ENCODE data around the gene MDC1.

GRCh38 chr6:30689022-30689865 lies 27.8 kb downstream of the MDC1 start:
- TF ChIP-seq CTCF (IDR thresholded peaks at IDR 0.05): no peak
- no peak for TF ChIP-seq USF1 (CRISPR knock-in tag; IDR thresholded peaks at IDR 0.05)
- TF ChIP-seq MAX (CRISPR knock-in tag; IDR thresholded peaks at IDR 0.05): no peak
- no peak for TF ChIP-seq RELA (CRISPR knock-in tag; IDR thresholded peaks at IDR 0.05; ENCODE audit: borderline replicate concordance)
- TF ChIP-seq PRDM15 (CRISPR knock-in tag; IDR thresholded peaks at IDR 0.05): no peak
- no peak for TF ChIP-seq ATF1 (CRISPR knock-in tag; IDR thresholded peaks at IDR 0.05)
- TF ChIP-seq ZSCAN18 (CRISPR knock-in tag; IDR thresholded peaks at IDR 0.05): no peak
- no peak for TF ChIP-seq ATF2 (CRISPR knock-in tag; IDR thresholded peaks at IDR 0.05; ENCODE audit: borderline replicate concordance, low read depth)
- TF ChIP-seq ZNF219 (CRISPR knock-in tag; IDR thresholded peaks at IDR 0.05; ENCODE audit: borderline replicate concordance): no peak
- TF ChIP-seq FOXP1 (CRISPR knock-in tag; IDR thresholded peaks at IDR 0.05; ENCODE audit: borderline replicate concordance): no peak
